C4-2B (cell line): ENCODE results near the gene PMPCB.
"Not testable (repeated sequence)": the region's sequence is repeated elsewhere in the genome, so short reads cannot be mapped to it uniquely, and the experiment has no call there.

Experiments used
- H3K27ac ChIP-seq: fragments of 450-650 bp; 2 replicates; pipeline ENCODE4 v1.5.1; 2017
- ZFX ChIP-seq: fragments of 450-650 bp; IDR thresholded peaks from 2 replicates; pipeline ENCODE4 v1.6.1; 2017
- TF ChIP-seq, protein P1 (sequence below): fragments of 450-650 bp; conservative IDR thresholded peaks from 2 replicates; pipeline ENCODE4 v1.5.1; 2017; ENCODE audit warnings: mild to moderate bottlenecking

PMPCB gene, protein sequence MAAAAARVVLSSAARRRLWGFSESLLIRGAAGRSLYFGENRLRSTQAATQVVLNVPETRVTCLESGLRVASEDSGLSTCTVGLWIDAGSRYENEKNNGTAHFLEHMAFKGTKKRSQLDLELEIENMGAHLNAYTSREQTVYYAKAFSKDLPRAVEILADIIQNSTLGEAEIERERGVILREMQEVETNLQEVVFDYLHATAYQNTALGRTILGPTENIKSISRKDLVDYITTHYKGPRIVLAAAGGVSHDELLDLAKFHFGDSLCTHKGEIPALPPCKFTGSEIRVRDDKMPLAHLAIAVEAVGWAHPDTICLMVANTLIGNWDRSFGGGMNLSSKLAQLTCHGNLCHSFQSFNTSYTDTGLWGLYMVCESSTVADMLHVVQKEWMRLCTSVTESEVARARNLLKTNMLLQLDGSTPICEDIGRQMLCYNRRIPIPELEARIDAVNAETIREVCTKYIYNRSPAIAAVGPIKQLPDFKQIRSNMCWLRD

DNA sequence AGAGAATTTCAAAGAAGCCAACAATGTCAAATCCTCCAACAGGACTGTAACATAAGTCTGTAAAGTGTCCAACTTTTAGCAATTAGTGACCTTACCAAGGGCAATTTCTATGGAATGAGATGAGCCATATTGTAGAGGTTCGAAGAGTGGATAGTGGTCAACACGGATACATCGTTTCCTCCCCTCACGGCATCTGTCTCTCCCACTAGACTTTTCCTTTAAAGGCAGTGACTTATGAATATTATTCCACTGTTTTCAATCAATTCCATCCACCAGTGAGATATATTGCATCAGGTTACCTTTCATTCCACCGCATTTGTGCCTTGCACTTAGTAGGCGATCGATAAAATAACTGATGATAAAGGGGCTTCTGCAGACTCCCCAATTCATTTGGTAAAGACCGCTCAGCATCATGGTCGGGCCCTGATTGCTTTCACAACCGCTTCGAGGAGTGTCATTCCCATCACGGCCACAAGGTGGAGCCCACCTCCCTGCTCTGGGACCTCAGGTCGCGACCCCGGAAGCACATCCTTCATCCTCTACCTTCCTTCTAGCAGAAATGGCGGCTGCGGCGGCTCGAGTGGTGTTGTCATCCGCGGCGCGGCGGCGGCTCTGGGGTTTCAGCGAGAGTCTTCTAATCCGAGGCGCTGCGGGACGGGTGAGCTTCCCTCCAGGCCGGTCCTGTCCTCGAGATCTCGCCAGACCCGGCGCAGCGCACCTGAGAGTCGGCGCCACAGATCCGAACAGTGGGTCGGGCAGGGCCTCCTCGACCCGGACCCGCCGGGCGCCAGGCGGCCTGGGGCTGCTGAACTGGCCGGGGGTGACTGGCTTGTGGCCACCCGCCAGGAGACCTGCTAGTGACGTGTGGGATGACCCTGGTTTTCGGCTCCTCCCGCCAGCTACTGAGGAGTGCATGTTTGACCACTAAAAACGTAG is at the start of gene PMPCB:
PMPCB (plus strand) TSS at position 535 of the 936 bp plus-strand sequence; CDS start at position 560, 25 bp downstream.
- H3K27ac ChIP-seq, result peak within 1 kb of the TSS; percentile 99
- TF ChIP-seq, protein P1, sequence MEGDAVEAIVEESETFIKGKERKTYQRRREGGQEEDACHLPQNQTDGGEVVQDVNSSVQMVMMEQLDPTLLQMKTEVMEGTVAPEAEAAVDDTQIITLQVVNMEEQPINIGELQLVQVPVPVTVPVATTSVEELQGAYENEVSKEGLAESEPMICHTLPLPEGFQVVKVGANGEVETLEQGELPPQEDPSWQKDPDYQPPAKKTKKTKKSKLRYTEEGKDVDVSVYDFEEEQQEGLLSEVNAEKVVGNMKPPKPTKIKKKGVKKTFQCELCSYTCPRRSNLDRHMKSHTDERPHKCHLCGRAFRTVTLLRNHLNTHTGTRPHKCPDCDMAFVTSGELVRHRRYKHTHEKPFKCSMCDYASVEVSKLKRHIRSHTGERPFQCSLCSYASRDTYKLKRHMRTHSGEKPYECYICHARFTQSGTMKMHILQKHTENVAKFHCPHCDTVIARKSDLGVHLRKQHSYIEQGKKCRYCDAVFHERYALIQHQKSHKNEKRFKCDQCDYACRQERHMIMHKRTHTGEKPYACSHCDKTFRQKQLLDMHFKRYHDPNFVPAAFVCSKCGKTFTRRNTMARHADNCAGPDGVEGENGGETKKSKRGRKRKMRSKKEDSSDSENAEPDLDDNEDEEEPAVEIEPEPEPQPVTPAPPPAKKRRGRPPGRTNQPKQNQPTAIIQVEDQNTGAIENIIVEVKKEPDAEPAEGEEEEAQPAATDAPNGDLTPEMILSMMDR, result peak; percentile 99
- peak; percentile 96 for TF ChIP-seq ZFX

DNA sequence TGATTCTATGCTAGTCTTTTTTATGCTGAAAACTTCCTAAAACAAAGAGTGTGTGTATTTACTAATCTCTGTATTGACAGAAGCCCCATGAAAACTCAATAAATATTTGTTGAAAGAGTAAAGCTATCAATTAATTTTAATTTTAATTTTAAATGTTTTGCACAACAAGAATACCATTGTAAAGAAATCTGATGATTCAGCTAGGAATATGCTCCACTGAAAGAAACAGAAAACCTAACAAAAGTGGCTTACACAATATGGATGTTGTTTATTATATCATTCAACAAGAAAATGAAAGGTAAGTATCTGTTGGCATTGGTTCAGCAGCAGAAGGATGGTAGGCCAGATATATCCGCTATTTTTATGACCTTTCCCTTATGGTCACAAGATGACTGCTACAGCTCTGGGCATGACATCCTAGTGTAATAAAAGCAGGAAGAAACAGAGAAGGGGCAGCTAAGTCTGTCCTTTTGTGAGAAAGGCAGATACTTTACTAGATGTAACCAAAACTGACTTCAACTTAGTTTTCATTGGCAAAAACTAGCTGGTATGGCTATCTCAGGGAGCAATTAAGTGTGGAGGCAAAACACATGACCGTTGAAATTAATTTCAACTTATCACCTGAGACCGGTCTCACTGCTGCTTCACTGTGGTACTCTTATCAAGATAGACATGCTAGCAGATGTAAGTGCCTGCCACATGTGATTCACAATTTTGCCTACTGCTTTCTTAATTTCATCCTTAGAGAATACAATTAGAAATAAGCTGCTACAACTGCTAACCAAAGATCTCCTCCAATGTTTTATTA is 43.3 kb upstream of the PMPCB start:
- not testable (repeated sequence) for H3K27ac ChIP-seq

DNA sequence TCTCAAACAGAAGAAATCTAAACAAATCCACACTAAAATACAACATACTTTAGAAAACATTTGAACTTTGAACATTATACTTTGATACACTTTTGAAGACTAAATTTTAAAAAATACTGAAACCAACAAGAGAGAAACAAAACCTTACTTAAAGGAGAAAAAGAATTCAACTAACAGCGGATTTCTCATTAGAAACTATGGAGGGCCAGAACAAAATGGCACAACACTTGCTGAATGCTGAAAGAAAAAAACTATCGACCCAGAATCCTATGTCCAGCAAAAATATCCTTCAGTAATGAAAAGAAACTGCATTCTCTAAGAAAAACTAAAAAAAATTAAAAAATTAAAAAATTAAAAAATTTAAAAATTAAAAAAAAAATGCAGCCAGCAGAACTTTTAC is 33.2 kb upstream of the PMPCB start:
- H3K27ac ChIP-seq, result not testable (repeated sequence)

DNA sequence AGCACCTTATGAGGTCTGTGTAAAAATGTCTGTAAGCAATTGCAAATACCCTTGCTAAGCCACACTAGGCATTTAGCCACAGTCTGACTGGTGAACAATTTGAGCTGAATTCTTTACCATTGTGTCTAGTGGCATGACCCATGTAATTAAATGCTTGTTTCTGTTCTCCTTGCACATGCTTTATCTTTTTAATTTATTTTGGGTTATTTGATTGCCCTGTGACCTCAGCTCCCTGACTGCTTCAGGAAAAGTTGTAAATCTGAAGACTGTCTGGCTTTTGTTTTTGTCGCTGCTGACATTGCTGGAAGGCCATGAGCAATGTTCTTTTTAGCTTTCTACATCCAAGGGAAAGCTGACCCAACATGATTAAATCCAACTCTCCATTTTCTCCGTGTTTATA is 31.0 kb upstream of the PMPCB start:
- not testable (repeated sequence) for H3K27ac ChIP-seq

DNA sequence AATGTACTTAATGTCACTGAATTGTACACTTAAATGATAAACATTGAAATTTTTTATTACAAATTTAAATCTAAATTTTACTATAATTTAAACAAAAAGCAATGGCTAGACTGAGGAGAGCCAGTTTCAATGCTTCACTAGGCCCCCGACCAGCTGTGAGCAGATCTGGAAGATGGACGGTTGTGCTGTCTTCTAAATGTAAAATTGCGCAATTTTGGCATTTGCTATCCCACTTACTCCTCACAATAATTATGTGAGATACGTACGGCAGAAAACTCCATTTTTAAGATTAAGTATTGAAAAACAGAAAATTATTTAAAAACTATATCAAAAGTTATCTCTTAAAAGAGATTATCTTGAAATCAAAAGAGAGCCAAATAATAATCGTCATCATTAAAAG is 23.9 kb upstream of the PMPCB start:
- not testable (repeated sequence) for H3K27ac ChIP-seq

DNA sequence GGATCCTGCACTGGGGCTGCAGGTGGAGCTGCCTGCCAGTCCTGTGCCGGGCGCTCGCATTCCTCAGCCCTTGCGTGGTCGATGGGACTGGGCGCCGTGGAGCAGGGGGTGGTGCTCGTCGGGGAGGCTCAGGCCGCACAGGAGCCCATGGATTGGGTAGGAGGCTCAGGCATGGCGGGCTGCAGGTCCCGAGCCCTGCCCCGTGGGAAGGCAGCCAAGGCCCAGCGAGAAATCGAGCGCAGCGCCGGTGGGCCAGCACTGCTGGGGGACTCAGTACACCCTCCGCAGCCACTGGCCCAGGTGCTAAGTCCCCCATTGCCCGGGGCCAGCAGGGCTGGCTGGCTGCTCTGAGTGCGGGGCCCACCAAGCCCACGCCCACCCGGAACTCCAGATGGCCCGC is 22.4 kb upstream of the PMPCB start:
- H3K27ac ChIP-seq, result not testable (repeated sequence)

DNA sequence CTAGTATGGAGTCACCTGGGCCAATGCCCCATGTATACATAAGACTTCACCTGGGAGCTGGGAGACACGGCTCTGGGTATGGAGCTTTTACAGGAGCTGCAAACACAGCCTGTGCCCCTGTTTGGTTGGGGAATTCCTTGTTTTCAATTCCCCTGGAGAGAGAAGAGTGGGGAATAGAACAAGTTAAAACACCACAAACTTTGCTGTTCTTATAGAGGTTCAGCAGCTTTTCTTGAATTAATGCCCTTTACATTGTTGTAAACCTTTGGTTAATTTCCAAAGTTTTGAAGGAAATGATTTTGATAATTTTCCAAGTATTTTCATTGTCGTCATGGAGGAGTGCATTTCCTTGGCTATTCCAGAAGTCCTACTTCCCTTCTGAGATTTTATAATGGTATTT is 19.0 kb upstream of the PMPCB start:
- H3K27ac ChIP-seq, result not testable (repeated sequence)

DNA sequence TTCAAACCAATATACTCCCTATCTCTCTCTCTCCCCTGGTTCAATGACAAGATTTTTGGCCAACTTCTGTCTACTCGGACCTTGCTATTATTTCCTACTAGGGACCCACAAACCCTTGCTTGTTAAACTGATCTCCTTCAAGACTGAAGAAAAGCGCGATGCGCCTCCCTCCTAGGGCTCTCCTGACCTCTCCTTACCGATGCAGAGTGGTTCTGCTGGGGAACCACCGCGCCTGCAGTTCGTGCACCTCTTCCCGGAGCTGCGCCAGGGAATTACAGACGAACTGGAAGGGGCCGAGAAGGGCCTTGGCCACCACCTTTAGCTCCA is 17.6 kb upstream of the PMPCB start:
- H3K27ac ChIP-seq, result not testable (repeated sequence)

DNA sequence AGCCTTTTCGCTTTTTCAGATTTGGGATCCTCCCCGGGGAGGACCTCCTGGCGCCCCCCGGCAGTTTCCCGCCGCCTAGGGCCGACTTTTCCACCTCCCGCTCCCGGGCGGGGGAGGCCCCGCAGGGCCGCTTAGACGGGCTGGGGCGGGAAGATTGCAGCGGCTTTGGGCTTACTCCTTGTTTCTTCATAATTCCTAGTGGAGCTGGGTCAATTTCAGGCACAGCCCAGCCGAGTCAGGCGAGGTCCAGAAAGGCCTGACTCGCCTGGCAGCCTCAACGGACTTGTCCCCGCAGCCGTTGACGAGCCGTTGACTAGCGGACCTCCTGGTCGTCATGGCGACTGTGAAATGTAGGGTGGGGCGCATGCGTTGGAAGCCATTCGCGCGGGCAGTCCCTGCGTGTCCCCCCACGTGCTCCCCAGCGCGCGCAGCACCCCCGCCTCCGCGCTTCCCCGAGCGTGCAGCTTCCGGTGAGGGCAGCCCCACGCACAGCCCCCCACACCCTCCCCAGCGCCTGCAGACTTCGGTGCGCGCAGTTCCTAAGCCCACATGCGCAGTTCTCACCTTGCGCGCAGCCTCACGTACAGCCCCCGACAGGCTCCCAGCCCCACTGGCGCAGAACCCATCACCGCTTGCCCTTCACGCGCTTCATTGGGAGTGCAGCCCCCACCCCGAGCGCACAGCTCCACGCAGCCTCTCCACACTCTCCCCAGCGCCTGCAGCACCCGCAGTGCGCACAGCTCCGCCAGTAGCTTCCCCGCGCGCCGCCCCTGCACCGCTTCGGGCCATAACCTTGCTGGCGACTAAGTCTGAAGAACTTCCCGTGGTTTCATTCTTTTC is 17.1 kb upstream of the PMPCB start:
- not testable (repeated sequence) for H3K27ac ChIP-seq

DNA sequence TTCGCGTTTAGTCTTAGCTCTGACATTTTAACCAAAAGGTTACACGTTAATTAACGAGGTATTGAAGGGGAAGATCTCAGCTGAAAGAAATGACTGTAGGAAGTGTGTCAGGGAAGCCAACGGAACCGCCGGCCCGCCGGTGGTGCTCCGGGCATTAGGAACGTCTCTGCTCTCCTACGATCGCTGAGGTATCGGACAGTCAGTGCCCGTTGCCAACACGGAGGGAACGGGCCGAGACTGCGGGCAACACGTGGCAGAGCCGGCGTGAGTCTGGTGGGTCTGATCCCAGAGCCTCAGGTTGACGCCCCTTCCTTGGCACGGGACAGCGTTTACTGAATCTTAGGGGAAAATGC is 16.5 kb upstream of the PMPCB start:
- H3K27ac ChIP-seq, result not testable (repeated sequence)

DNA sequence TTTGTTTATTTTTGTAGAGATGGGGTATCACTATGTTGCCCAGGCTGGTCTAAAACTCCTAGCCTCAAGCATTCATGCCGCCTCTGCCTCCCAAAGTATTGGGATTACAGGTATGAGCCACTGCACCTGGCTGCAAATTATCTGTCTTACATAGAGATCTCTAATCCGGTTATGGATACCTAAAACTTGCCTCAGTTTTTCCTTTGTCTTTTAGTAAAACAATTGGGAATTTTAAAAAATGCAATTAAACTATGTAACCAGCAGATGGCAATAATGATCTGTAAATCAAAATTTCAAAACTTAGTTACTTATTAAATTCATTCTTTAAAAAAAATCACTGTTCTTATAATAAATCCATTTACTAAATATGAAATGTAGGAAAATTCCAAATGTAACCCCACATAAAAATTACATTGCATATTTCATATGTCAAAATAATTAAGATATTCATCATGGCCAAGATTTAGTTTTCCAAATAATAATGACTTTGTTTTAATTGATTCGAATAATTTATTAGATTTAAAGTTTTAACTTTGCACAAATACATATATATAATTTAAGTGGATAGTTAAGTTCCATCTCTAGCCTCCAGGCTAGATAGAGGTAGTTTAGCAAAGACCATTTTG is 14.3 kb upstream of the PMPCB start:
- not testable (repeated sequence) for H3K27ac ChIP-seq
- TF ChIP-seq, protein P1, result peak; percentile 35
